ENCODE results near the gene GPC5.

- no peak for TF ChIP-seq POLR2A (IDR thresholded peaks at IDR 0.05)
- TF ChIP-seq CTCF (IDR thresholded peaks at IDR 0.05 in 8 of 11, conservative IDR thresholded peaks at IDR 0.05 in 3 of 11): no peak
- no peak for TF ChIP-seq POLR2AphosphoS5 (IDR thresholded peaks at IDR 0.05)
These were observed 1259.1 kb downstream of the GPC5 start for GRCh38 chr13:92657565-92657964.

All from spleen (tissue), 7 donors.